Ovary (tissue), 9 donors: Measurements from ENCODE around the gene SDHAF1. TPM values are rescaled to one million over a fixed set of nuclear protein-coding genes. Genes with fewer than 3 reads are reported as not detected.

Experiments used
- DNase-seq, 5 donors: peaks; one replicate each; pipeline ENCODE4 v3.0.0-alpha.2; 2019 to 2020
- H3K27ac ChIP-seq, 2 donors: fragments of 200-600 bp; one replicate each; pipeline versions ENCODE4 v1.5.1 to v1.8.0; 2019 to 2022
- H3K27me3 ChIP-seq: fragments of 200-600 bp; one replicate; pipeline ENCODE4 v1.8.0; 2022
- H3K36me3 ChIP-seq: fragments of 200-600 bp; sonication (generic); one replicate; pipeline ENCODE4 v1.5.1; 2019
- H3K4me1 ChIP-seq: one replicate; pipeline ENCODE4 v1.8.1; 2013; ENCODE audit warnings: mild to moderate bottlenecking, moderate library complexity; ENCODE audit not compliant: insufficient read depth
- H3K4me3 ChIP-seq: fragments of 200-600 bp; sonication (generic); one replicate; pipeline ENCODE4 v1.5.1; 2017
- H3K9me3 ChIP-seq, 2 donors: fragments of 200-600 bp in 1 of 2; sonication (generic) in 1 of 2; one replicate each; pipeline versions ENCODE4 v1.5.1 to v1.8.1; 2013 to 2019; ENCODE audit warnings: mild to moderate bottlenecking in 1 of 2, moderate library complexity in 1 of 2
- EP300 ChIP-seq: sonication (generic); formaldehyde crosslinking; IDR thresholded peaks from one replicate; pipeline ENCODE4 v1.6.1; 2017; ENCODE audit warnings: antibody characterized with exemption
- POLR2A ChIP-seq: fragments of 450-650 bp; IDR thresholded peaks from one replicate; pipeline ENCODE4 v1.6.1; 2017; ENCODE audit warnings: antibody characterized with exemption, mild to moderate bottlenecking, moderate library complexity
- WGBS, 3 donors: extraction: QIAGEN DNeasy Blood & Tissue Kit in 1 of 3; methylation state at CpG; one replicate each; pipeline versions ENCODE4 v1.1.5 to v1.1.7; 2013 to 2017; 5-methylcytosine and 5-hydroxymethylcytosine counted together
- intact Hi-C, 4 donors: fragments of 100-400 bp; cut with DNase I; formaldehyde crosslinking; loops; one replicate each; pipeline versions ENCODE4 v1.11.0 to v1.15.1; 2022 to 2023
- polyA plus RNA-seq, 2 donors: library from polyadenylated mRNA; stranded (reverse); fragments of 200-250 nt in 1 of 2; fragments of 350-450 nt in 1 of 2; fragmentation: Illumina TruSeq in 1 of 2; extraction: RNeasy Lipid Tissue Mini Kit (QIAGEN cat#74804) in 1 of 2; gene quantifications; one replicate each; pipeline ENCODE4 v1.2.3, GENCODE V29; 2013 to 2014
- total RNA-seq, 7 donors: library from RNA; depleted of rRNA in 2 of 7; stranded (reverse); fragments of >200 nt in 2 of 7; fragmentation: NEBNext Ultra II Directional in 3 of 7; extraction: Animal tissue kit (Norgen Biotek cat#: 25700) in 3 of 7; gene quantifications; one replicate each; pipeline versions ENCODE4 v1.1.0 to v1.2.4, GENCODE V29; 2016 to 2023
- TF ChIP-seq, protein P1 (sequence below), 3 donors: fragments of 450-650 bp in 2 of 3; fragments of 200-600 bp in 1 of 3; IDR thresholded peaks; one replicate each; pipeline versions ENCODE4 v1.5.1 to v1.8.0; 2016 to 2022; ENCODE audit warnings: antibody characterized with exemption in 3 of 3, mild to moderate bottlenecking in 1 of 3
- donor health status: DM: no; HTN: no; CAD: no; lungs with moderate emphysema.
- donor health status: DM: no; HTN: no; CAD: no.
- donor health status: Bipolar disorder and iron deficiency.
- donor health status: DM: yes; HTN: yes; CAD: no.
- donor health status: DM: no; HTN: no; CAD: no.
- donor health status: DM: yes; HTN: yes; CAD: no.

SDHAF1 gene
- total and polyA plus RNA-seq, 9 donors: 11.2 to 78.6 (median 20.2) TPM

DNA sequence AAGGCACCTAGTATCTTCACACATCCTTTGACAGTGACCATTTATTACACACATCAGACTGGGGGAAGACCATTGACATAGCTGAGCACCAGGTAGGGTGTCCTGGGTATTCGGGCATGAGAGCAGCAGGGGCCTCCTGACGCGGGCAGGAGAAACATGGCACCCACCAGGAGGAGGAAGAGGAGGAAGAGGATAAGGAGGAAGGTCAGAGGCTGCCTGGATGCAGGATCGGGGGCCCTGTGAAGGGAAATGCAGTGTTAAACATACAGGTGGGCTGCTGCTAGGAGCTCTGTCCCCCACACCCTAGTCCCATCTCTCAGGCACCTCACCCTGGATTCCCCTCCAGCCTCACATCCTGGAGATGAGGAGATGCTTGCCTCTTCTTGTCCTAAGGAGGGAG, 8.3 kb downstream of the SDHAF1 start:
- 87 to 91% (median 90%) methylated on average over 4 of the region's 4 CpGs for WGBS, 3 donors
- Histone ChIP-seq H3K9me3 (no peaks in the 10 kb centered on the region), H3K4me3 (no peak overlapping the region), H3K27ac (no peak overlapping the region), H3K36me3 (no peaks in the 10 kb centered on the region), H3K27me3 (no peaks in the 10 kb centered on the region), H3K4me1 (peaks cover under 1% of the 10 kb centered on the region)
- intact Hi-C loops: loop anchor here in 1 of 4 donors (10.0 kb wide), 1 partner anchor 52 kb away; the partner anchor contains the start of genes THAP8 and WDR62
- TF ChIP-seq EP300 (no peak), POLR2A (no peak)
- TF ChIP-seq, protein P1, sequence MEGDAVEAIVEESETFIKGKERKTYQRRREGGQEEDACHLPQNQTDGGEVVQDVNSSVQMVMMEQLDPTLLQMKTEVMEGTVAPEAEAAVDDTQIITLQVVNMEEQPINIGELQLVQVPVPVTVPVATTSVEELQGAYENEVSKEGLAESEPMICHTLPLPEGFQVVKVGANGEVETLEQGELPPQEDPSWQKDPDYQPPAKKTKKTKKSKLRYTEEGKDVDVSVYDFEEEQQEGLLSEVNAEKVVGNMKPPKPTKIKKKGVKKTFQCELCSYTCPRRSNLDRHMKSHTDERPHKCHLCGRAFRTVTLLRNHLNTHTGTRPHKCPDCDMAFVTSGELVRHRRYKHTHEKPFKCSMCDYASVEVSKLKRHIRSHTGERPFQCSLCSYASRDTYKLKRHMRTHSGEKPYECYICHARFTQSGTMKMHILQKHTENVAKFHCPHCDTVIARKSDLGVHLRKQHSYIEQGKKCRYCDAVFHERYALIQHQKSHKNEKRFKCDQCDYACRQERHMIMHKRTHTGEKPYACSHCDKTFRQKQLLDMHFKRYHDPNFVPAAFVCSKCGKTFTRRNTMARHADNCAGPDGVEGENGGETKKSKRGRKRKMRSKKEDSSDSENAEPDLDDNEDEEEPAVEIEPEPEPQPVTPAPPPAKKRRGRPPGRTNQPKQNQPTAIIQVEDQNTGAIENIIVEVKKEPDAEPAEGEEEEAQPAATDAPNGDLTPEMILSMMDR (IDR thresholded peaks at IDR 0.05): no peak
- no peak for DNase-seq

DNA sequence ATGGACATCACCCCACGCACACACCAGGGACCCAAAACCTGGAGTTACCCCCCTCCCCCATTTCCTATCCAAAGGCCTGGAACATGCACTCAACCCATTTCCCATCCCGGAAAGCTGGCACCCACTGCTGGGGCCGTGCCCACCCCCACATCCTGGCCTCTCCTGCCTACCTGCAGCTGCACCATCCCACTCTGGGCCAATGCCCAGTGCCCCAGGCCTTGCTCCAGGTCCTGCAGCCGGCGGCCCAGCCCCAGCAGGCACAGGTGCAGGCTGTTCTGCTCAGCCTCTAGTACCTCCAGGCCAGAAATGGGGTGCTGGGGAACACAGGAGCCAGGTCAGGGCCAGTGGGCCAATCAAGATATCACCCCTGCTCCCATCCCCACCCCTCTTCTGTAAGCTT, 12.0 kb downstream of the SDHAF1 start:
- WGBS, 3 donors: 78 to 86% (median 84%) methylated on average over 5 of the region's 5 CpGs
- H3K4me3 ChIP-seq: no peak overlapping the region
- intact Hi-C loops: loop anchor here in 1 of 4 donors (10.0 kb wide), 1 partner anchor 48 kb away; the partner anchor contains the start of genes THAP8 and WDR62

DNA sequence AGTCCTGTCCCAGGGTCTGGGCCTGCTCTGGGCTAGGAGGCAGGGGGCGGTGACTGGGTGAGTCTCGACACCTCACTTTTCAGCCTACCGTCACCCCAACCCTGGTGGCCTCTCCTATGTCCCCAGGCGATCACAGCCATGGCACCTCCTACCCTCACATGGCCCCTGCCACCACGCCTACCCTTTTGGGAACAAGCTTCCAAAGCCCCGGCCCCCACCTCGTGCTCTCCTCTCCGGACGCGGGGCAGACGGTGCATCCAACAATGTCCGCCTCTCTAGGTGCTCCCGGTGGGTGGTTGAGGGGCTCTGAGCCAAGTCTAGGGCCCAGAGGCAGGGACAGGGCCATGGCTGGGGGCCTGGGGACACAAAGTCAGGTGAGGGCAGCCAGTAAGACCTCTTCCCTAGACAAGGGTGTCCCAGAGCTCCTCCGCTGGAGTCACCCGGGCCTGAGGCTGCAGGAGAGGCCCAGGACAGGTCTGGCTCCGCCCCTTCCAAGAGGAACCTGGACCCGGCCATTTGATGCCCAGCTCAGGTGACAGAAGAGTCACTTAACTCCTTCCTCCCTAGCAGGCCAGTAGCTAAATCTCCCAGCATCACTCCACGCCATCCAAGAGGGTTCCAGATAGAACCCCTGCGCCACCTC, 13.5 kb downstream of the SDHAF1 start, which contains the start of gene SYNE4:
Gene SYNE4, minus strand, starts transcription at position 478 of the 643 bp plus-strand sequence. Its CDS starts 132 bp downstream, at position 346.
- H3K36me3 ChIP-seq: no peaks in the 10 kb centered on the region
- DNase-seq: peak in 2 of 5 donors; percentile 45 to 51
- peaks cover 4% of the 10 kb centered on the region for H3K4me1 ChIP-seq
- H3K27me3 ChIP-seq: no peaks in the 10 kb centered on the region
- H3K4me3 ChIP-seq: peak within 1 kb of the TSS; percentile 29
- intact Hi-C loops: loop anchor here in 1 of 4 donors (10.0 kb wide), 1 partner anchor 46 kb away; the partner anchor contains the start of genes THAP8 and WDR62
- no peak for TF ChIP-seq EP300
- no peaks in the 10 kb centered on the region for H3K9me3 ChIP-seq
- 52 to 56% (median 54%) methylated on average over 19 of the region's 19 CpGs for WGBS, 3 donors
- H3K27ac ChIP-seq: peak within 1 kb of the TSS; percentile 27 to 50

More for the DNA sequence above, 12.0 kb downstream of the SDHAF1 start:
- H3K27me3 ChIP-seq: no peaks in the 10 kb centered on the region
- no peaks in the 10 kb centered on the region for H3K9me3 ChIP-seq
- peaks cover 4% of the 10 kb centered on the region for H3K4me1 ChIP-seq
- no peaks in the 10 kb centered on the region for H3K36me3 ChIP-seq
- no peak for DNase-seq
- no peak overlapping the region for H3K27ac ChIP-seq
- TF ChIP-seq, protein P1 (IDR thresholded peaks at IDR 0.05): no peak

DNA sequence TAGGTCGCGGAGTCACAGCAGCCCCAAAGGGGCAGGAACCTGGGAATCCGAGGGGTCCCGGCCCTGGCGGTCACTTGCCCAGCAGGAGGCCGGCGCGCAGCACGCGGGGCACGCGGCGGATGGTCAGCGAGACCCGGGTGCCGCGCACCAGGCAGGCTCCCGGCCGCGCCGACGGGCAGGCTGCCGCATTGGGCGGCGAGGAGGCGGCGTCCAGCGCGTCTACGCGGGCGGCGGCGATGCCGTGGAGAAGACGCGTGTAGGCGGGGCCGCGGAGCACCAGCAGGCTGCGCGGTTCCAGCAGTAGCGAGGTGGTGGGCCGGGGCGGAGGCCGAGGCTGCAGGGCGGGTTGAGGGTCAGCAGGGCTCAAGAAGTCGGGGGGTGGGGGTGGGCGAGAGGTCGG, 14.2 kb downstream of the SDHAF1 start:
- no peak for TF ChIP-seq EP300
- TF ChIP-seq POLR2A: no peak
- TF ChIP-seq, protein P1 (IDR thresholded peaks at IDR 0.05): peak in 1 of 3 donors; percentile 13
- Histone ChIP-seq H3K27me3 (no peaks in the 10 kb centered on the region), H3K36me3 (no peaks in the 10 kb centered on the region), H3K27ac (peak overlapping the region; percentile 27 to 50), H3K4me1 (peaks cover 4% of the 10 kb centered on the region), H3K9me3 (no peaks in the 10 kb centered on the region), H3K4me3 (peak overlapping the region; percentile 29)
- DNase-seq: peak; percentile 66 to 83 (median 72)
- intact Hi-C loops: loop anchor here in 1 of 4 donors (10.0 kb wide), 1 partner anchor 46 kb away; the partner anchor contains the start of genes THAP8 and WDR62
- 1 to 2% (median 1%) methylated on average over 38 to 50 of the region's 50 CpGs for WGBS, 3 donors
